HUES64 (cell line): Measurements from ENCODE around the gene KDM2B.

Experiments used
- H3K27ac ChIP-seq: 2 replicates; pipeline ENCODE4 v1.7.0; 2013; ENCODE audit warnings: low read depth, low read length, inconsistent platforms
- H3K27me3 ChIP-seq: 2 replicates; pipeline ENCODE4 v1.6.1; 2013; ENCODE audit warnings: mild to moderate bottlenecking, low read length; ENCODE audit not compliant: insufficient read depth
- H3K36me3 ChIP-seq: 2 replicates; pipeline ENCODE4 v1.6.1; 2013; ENCODE audit warnings: mild to moderate bottlenecking, low read length; ENCODE audit not compliant: insufficient read depth
- H3K4me1 ChIP-seq: 2 replicates; pipeline ENCODE4 v1.6.1; 2013; ENCODE audit warnings: mild to moderate bottlenecking, low read length, moderate library complexity; ENCODE audit not compliant: insufficient read depth
- H3K4me3 ChIP-seq: 2 replicates; pipeline ENCODE4 v1.5.1; 2013; ENCODE audit warnings: mild to moderate bottlenecking, low read length, moderate library complexity
- H3K9ac ChIP-seq: 2 replicates; pipeline ENCODE4 v1.6.1; 2013; ENCODE audit warnings: mild to moderate bottlenecking, low read depth, low read length
- H3K9me3 ChIP-seq: 2 replicates; pipeline ENCODE4 v1.6.1; 2013; ENCODE audit warnings: low read depth, low read length; ENCODE audit not compliant: insufficient read depth
- WGBS: fragments of 150-250, 120-280 bp; methylation state at CpG from one replicate; pipeline ENCODE4 v1.1.7; 2013; ENCODE audit warnings: missing lambda C conversion rate; 5-methylcytosine and 5-hydroxymethylcytosine counted together

Gene KDM2B

DNA sequence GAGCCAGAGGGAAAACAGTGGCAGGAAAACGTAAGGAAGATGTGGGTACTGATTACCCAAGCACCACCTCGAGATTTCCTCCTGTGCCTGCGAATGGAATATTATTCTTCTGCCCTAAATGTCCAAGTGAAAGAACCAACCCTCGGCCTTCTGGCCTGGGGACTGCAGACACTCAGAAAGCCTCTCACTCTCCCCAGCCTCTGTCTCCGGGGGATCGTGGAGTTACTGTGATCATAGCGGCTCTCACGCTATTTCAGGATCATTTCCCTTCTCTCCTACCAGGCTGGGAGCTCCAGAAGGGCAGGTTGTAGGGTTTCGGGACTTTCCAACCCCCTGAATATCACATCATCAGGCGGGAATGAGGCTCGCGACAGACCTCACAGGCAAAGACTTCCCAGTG, 68.9 kb downstream of the KDM2B start:
- no peaks in the 10 kb centered on the region for H3K27me3 ChIP-seq
- H3K36me3 ChIP-seq: peaks cover 82% of the 10 kb centered on the region
- H3K4me1 ChIP-seq: no peaks in the 10 kb centered on the region
- H3K9me3 ChIP-seq: peaks cover 2% of the 10 kb centered on the region; the same call in 1 of the 2 replicates
- H3K9ac ChIP-seq: no peak overlapping the region
- WGBS: 95% methylated on average over 12 of the region's 12 CpGs
- no peak overlapping the region for H3K4me3 ChIP-seq
- H3K27ac ChIP-seq: no peak overlapping the region

DNA sequence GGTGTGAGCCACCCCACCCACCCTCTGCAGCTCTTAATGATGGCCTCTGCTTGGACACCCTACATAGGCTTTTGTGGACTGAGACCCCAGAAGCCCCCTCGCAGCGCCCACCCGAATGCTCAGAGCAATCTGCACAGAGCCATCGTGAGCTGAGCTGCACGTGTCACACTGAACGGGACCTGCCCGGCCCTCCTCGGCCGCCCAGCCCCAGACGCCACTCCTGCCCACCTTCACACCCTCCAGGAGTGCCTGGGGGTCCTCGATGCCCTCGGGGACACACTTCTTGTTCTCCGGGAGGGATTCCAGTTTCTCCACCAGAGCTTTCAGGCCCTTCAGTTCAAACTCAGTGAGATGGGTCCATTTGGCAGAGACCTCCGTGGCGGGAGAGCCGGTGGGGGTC, 71.5 kb downstream of the KDM2B start:
- Histone ChIP-seq H3K27me3 (no peaks in the 10 kb centered on the region), H3K9ac (no peak overlapping the region), H3K4me1 (no peaks in the 10 kb centered on the region), H3K36me3 (peaks cover 84% of the 10 kb centered on the region), H3K4me3 (no peak overlapping the region), H3K27ac (no peak overlapping the region), H3K9me3 (no peaks in the 10 kb centered on the region)
- WGBS: 97% methylated on average over 16 of the region's 16 CpGs

GRCh38 chr12:121508533-121508932, 72.3 kb downstream of the KDM2B start:
- Histone ChIP-seq H3K27ac (no peak overlapping the region), H3K4me3 (no peak overlapping the region), H3K36me3 (peaks cover 91% of the 10 kb centered on the region), H3K4me1 (no peaks in the 10 kb centered on the region), H3K9me3 (no peaks in the 10 kb centered on the region), H3K27me3 (no peaks in the 10 kb centered on the region), H3K9ac (no peak overlapping the region)
- 96% methylated on average over 11 of the region's 11 CpGs for WGBS

- H3K36me3 ChIP-seq: peaks cover 90% of the 10 kb centered on the region
Observed at GRCh38 chr12:121507984-121508383, 72.8 kb downstream of the KDM2B start.

GRCh38 chr12:121507245-121507644, 73.6 kb downstream of the KDM2B start:
- Histone ChIP-seq H3K9me3 (no peaks in the 10 kb centered on the region), H3K4me3 (no peak overlapping the region), H3K27ac (no peak overlapping the region), H3K4me1 (no peaks in the 10 kb centered on the region), H3K27me3 (no peaks in the 10 kb centered on the region), H3K9ac (no peak overlapping the region), H3K36me3 (peaks cover 90% of the 10 kb centered on the region)
- 96% methylated on average over 3 of the region's 8 CpGs for WGBS

More at GRCh38 chr12:121507984-121508383, 72.8 kb downstream of the KDM2B start:
- Histone ChIP-seq H3K4me3 (no peak overlapping the region), H3K4me1 (no peaks in the 10 kb centered on the region), H3K9me3 (no peaks in the 10 kb centered on the region), H3K9ac (no peak overlapping the region), H3K27me3 (no peaks in the 10 kb centered on the region), H3K27ac (no peak overlapping the region)
- WGBS: 97% methylated on average over 3 of the region's 3 CpGs

GRCh38 chr12:121505513-121505912, 75.3 kb downstream of the KDM2B start:
- peaks cover 78% of the 10 kb centered on the region for H3K36me3 ChIP-seq

DNA sequence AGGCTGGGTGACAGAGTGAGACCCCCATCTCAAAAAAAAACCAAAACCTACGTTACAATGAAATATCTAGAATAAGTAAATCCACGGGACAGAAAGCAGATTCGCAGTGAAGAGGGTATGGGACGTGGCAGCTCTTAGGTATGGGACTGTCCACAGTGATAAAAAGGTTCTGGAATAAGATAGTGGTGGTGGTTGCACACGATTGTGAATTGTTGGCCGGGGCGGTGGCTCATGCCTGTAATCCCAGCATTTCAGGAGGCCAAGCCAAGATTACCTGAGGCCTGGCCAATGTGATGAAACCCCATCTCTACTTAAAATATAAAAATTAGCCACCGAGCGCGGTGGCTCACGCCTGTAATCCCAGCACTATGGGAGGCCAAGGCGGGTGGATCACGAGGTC, 76.3 kb downstream of the KDM2B start:
- H3K9ac ChIP-seq: no peak overlapping the region
- H3K4me3 ChIP-seq: no peak overlapping the region
- H3K27ac ChIP-seq: no peak overlapping the region
- H3K4me1 ChIP-seq: no peaks in the 10 kb centered on the region
- peaks cover 68% of the 10 kb centered on the region for H3K36me3 ChIP-seq
- H3K27me3 ChIP-seq: no peaks in the 10 kb centered on the region
- no peaks in the 10 kb centered on the region for H3K9me3 ChIP-seq
- 98% methylated on average over 13 of the region's 13 CpGs for WGBS

More at GRCh38 chr12:121505513-121505912, 75.3 kb downstream of the KDM2B start:
- Histone ChIP-seq H3K4me1 (no peaks in the 10 kb centered on the region), H3K27ac (no peak overlapping the region), H3K9ac (no peak overlapping the region), H3K9me3 (no peaks in the 10 kb centered on the region), H3K27me3 (no peaks in the 10 kb centered on the region), H3K4me3 (no peak overlapping the region)
- 96% methylated on average over 3 of the region's 3 CpGs for WGBS

DNA sequence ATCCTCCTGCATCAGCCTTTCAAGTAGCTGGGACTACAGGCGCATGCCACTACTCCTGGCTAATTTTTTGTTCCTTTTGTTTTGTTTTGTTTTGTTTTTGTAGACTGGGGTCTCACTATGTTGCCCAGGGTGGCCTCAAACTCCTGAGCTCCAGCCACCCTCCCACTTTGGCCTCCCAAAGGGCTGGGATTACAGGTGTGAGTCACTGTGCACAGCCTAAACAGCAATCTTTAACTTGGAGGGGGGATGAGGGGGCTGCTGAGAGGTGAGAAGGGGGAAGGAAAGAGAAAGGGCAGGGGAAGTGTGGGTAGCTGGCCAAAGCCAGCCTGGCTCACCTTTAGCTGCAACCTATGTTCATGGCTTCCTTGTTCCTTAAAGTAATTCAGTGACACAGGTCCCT, 77.4 kb downstream of the KDM2B start:
- Histone ChIP-seq H3K27me3 (no peaks in the 10 kb centered on the region), H3K9me3 (no peaks in the 10 kb centered on the region), H3K9ac (no peak overlapping the region), H3K36me3 (peaks cover 61% of the 10 kb centered on the region), H3K27ac (no peak overlapping the region), H3K4me3 (no peak overlapping the region), H3K4me1 (no peaks in the 10 kb centered on the region)
- 100% methylated on average over 1 of the region's 1 CpG for WGBS

GRCh38 chr12:121501946-121502345, 78.9 kb downstream of the KDM2B start:
- WGBS: 95% methylated on average over 9 of the region's 9 CpGs
- Histone ChIP-seq H3K4me3 (no peak overlapping the region), H3K27ac (no peak overlapping the region), H3K9ac (no peak overlapping the region), H3K36me3 (peaks cover 59% of the 10 kb centered on the region), H3K9me3 (no peaks in the 10 kb centered on the region), H3K27me3 (no peaks in the 10 kb centered on the region), H3K4me1 (no peaks in the 10 kb centered on the region)

DNA sequence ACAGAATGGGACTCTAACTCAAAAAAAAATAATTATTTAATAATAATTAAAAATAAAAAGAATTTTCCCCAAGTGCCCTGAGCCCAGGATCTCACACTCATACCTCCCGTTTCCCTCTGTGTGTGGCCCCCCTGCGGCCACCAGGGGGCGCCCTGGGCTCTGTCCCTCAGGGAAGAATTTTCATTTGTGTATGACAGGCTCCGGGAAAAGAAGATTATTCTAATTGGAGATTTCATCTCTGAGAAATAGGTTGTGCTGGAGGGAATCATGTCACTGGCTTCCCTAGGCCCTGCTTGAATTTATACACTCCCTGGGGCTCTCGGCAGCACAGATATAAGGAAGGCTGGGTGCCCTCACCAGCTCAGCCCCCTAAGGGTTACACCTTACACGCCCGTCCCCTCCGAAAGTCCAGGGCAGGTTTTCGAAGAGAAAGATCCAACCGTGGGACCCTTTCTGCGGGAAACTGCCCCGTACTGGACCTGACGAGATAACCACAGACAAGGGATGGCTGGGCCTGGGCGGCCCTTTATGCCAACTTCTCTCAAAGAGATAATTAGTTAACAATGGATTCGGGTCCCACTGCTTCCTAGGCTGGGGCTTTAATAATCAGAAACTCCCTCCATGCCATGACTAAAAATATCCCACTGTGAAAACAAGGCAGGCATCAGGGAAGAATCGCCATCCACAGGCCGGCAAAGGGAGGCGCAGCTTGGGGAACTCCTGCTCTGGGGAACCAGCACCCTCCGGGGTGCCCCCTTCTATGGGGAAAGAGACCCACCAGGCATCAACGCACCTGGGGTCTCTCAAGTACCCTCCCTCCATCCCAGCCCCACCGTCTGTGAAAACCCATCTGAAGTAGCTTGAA, 80.7 kb downstream of the KDM2B start:
- no peaks in the 10 kb centered on the region for H3K27me3 ChIP-seq
- H3K4me1 ChIP-seq: no peaks in the 10 kb centered on the region
- H3K27ac ChIP-seq: peak overlapping the region; percentile 60; the same call in 1 of the 2 replicates
- 53% methylated on average over 21 of the region's 21 CpGs for WGBS
- H3K4me3 ChIP-seq: no peak overlapping the region
- peaks cover 63% of the 10 kb centered on the region for H3K36me3 ChIP-seq
- H3K9me3 ChIP-seq: no peaks in the 10 kb centered on the region
- H3K9ac ChIP-seq: no peak overlapping the region

DNA sequence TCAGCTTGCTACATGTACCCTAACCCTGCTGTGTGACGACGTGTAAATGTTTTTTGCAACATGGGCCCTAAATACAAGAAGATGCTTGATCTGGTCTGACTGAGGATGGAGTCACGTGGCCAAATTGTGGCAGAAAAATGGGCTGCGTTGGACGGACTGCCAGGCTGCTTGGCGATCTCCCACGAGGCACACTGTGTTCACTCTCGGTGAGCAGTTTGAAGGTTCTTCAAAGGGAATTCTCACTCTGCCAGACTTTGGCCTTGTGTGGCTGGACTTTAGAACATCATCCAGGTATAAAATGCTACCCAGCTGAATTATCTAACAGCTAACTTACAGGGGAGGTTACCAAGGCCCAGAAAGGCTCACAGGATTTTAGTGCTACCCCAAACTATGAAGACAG, 85.1 kb downstream of the KDM2B start:
- WGBS: 95% methylated on average over 8 of the region's 8 CpGs
- H3K9me3 ChIP-seq: no peaks in the 10 kb centered on the region
- H3K4me3 ChIP-seq: no peak overlapping the region
- H3K27me3 ChIP-seq: no peaks in the 10 kb centered on the region
- H3K27ac ChIP-seq: no peak overlapping the region
- peaks cover 5% of the 10 kb centered on the region; the same call in 1 of the 2 replicates for H3K4me1 ChIP-seq
- H3K9ac ChIP-seq: no peak overlapping the region
- peaks cover 61% of the 10 kb centered on the region for H3K36me3 ChIP-seq
